SK-N-SH treated with all-trans-retinoic acid at 6 μM for 48 hours (cell line): Measurements from ENCODE around the gene GNPTAB.

Experiments used
- ESRRG ChIP-seq: fragments of 250-450 bp; sonication (Bioruptor Pico); IDR thresholded peaks from 2 replicates; pipeline ENCODE4 v1.6.1; 2021; ENCODE audit warnings: mild to moderate bottlenecking
- TCF4 ChIP-seq: fragments of 250-450 bp; sonication (Bioruptor Pico); IDR thresholded peaks from 2 replicates; pipeline ENCODE4 v1.8.0; 2021; ENCODE audit warnings: mild to moderate bottlenecking, moderate library complexity, borderline replicate concordance
- TOX ChIP-seq: fragments of 250-450 bp; sonication (Bioruptor Pico); IDR thresholded peaks from 2 replicates; pipeline ENCODE4 v1.8.0; 2021; ENCODE audit warnings: mild to moderate bottlenecking, moderate library complexity, borderline replicate concordance
- ZC3H10 ChIP-seq: fragments of 250-450 bp; sonication (Bioruptor Pico); IDR thresholded peaks from 2 replicates; pipeline ENCODE4 v1.5.1; 2021; ENCODE audit warnings: mild to moderate bottlenecking, moderate library complexity
- TF ChIP-seq, protein P1 (sequence below): fragments of 250-450 bp; sonication (Bioruptor Pico); IDR thresholded peaks from 2 replicates; pipeline ENCODE4 v1.8.0; 2020; ENCODE audit warnings: mild to moderate bottlenecking, moderate library complexity, borderline replicate concordance

DNA sequence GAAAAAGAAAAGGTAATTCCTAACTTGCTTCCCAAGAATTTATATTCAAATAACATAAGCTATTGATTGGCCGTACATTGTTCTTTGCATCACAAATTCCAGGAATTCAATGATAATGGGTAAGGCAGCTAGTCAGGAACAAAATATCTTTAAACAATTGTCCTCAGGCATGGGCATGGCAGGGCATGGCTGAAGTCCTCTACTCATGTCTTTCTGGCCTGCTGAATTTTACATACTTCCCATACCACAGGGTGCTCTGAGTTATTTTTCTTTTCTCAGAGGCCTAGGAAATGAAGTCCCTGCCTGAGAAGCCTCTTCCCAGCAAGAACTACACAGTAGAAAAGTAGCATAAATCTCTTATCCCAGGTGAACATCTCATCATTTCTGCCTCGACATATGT, 31.5 kb upstream of the GNPTAB start:
- TF ChIP-seq TOX (CRISPR knock-in tag) (no peak), ZC3H10 (no peak), TCF4 (CRISPR knock-in tag) (no peak), ESRRG (CRISPR knock-in tag) (no peak)
- TF ChIP-seq, protein P1, sequence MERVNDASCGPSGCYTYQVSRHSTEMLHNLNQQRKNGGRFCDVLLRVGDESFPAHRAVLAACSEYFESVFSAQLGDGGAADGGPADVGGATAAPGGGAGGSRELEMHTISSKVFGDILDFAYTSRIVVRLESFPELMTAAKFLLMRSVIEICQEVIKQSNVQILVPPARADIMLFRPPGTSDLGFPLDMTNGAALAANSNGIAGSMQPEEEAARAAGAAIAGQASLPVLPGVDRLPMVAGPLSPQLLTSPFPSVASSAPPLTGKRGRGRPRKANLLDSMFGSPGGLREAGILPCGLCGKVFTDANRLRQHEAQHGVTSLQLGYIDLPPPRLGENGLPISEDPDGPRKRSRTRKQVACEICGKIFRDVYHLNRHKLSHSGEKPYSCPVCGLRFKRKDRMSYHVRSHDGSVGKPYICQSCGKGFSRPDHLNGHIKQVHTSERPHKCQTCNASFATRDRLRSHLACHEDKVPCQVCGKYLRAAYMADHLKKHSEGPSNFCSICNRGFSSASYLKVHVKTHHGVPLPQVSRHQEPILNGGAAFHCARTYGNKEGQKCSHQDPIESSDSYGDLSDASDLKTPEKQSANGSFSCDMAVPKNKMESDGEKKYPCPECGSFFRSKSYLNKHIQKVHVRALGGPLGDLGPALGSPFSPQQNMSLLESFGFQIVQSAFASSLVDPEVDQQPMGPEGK = no peak
